Spinal cord (tissue), 10 donors: ENCODE data around the gene SLC27A6. TPM values are rescaled to one million over a fixed set of nuclear protein-coding genes. Genes with fewer than 3 reads are reported as not detected.
A peak's percentile ranks its signal among the peaks of the same experiment; 100 is the strongest.

Source experiments
- DNase-seq, 6 donors: peaks; one replicate each; pipeline versions ENCODE4 v3.0.0 to v3.0.0-alpha.2; 2013 to 2015; ENCODE audit warnings: low spot score in 6 of 6, low read depth in 4 of 6
- H3K27ac ChIP-seq: one replicate; pipeline ENCODE4 v1.5.1; 2013; ENCODE audit warnings: low read depth, low read length, control low read depth
- H3K27me3 ChIP-seq: one replicate; pipeline ENCODE4 v1.6.1; 2013; ENCODE audit warnings: low read length; ENCODE audit not compliant: control insufficient read depth, insufficient read depth
- H3K36me3 ChIP-seq: one replicate; pipeline ENCODE4 v1.6.1; 2013; ENCODE audit warnings: low read length; ENCODE audit not compliant: control insufficient read depth, insufficient read depth
- H3K4me1 ChIP-seq: one replicate; pipeline ENCODE4 v1.6.1; 2013; ENCODE audit warnings: low read length; ENCODE audit not compliant: control insufficient read depth, insufficient read depth
- H3K4me3 ChIP-seq: one replicate; pipeline ENCODE4 v1.5.1; 2013; ENCODE audit warnings: low read depth, low read length, control low read depth
- H3K9me3 ChIP-seq: one replicate; pipeline ENCODE4 v1.6.1; 2013; ENCODE audit warnings: low read length; ENCODE audit not compliant: control insufficient read depth, insufficient read depth
- WGBS: methylation state at CpG from one replicate; pipeline ENCODE4 v1.1.5; 2013; ENCODE audit warnings: missing lambda C conversion rate; ENCODE audit not compliant: insufficient coverage; 5-methylcytosine and 5-hydroxymethylcytosine counted together
- polyA plus RNA-seq, 2 donors: library from polyadenylated mRNA; unstranded; fragments of 120-200 nt; gene quantifications; one replicate each; pipeline ENCODE4 v1.2.1, GENCODE V29; 2013; ENCODE audit not compliant: insufficient read length in 2 of 2
- total RNA-seq, 2 donors: library from RNA; depleted of rRNA in 1 of 2; stranded (reverse); fragments of 120-200 nt in 1 of 2; fragments of >200 nt in 1 of 2; gene quantifications; one replicate each; pipeline versions ENCODE4 v1.2.3 to v1.2.4, GENCODE V29; 2013 to 2014
- donor health status: healthy.

The SLC27A6 gene
- total and polyA plus RNA-seq, 4 donors = 2.0 to 5.6 (median 2.9) TPM

GRCh38 chr5:129074903-129075302, 109.6 kb downstream of the SLC27A6 start:
- Histone ChIP-seq H3K9me3 (no peaks in the 10 kb centered on the region), H3K4me1 (no peaks in the 10 kb centered on the region), H3K27me3 (no peaks in the 10 kb centered on the region), H3K4me3 (no peak overlapping the region), H3K36me3 (no peaks in the 10 kb centered on the region), H3K27ac (no peak overlapping the region)
- DNase-seq = peak in 1 of 6 donors; percentile 20
- no CpG with 5 or more reads among the region's 4 CpGs for WGBS

GRCh38 chr5:129077433-129078075, 112.3 kb downstream of the SLC27A6 start:
- H3K36me3 ChIP-seq = no peaks in the 10 kb centered on the region
- no peaks in the 10 kb centered on the region for H3K27me3 ChIP-seq
- no peak for DNase-seq
- H3K4me1 ChIP-seq = no peaks in the 10 kb centered on the region
- no peak overlapping the region for H3K27ac ChIP-seq
- H3K4me3 ChIP-seq = no peak overlapping the region
- no peaks in the 10 kb centered on the region for H3K9me3 ChIP-seq
- no CpG with 5 or more reads among the region's 3 CpGs for WGBS

GRCh38 chr5:129078247-129078646, 113.0 kb downstream of the SLC27A6 start:
- no peak overlapping the region for H3K4me3 ChIP-seq
- H3K36me3 ChIP-seq = no peaks in the 10 kb centered on the region
- H3K27ac ChIP-seq = no peak overlapping the region
- WGBS = no CpG with 5 or more reads among the region's 1 CpG
- no peaks in the 10 kb centered on the region for H3K9me3 ChIP-seq
- H3K27me3 ChIP-seq = no peaks in the 10 kb centered on the region
- DNase-seq = peak in 1 of 6 donors; percentile 39
- no peaks in the 10 kb centered on the region for H3K4me1 ChIP-seq

GRCh38 chr5:129078660-129079059, 113.4 kb downstream of the SLC27A6 start:
- Histone ChIP-seq H3K36me3 (no peaks in the 10 kb centered on the region), H3K9me3 (no peaks in the 10 kb centered on the region), H3K4me1 (no peaks in the 10 kb centered on the region), H3K4me3 (no peak overlapping the region), H3K27me3 (no peaks in the 10 kb centered on the region), H3K27ac (no peak overlapping the region)
- DNase-seq = no peak
- WGBS = no CpG with 5 or more reads among the region's 3 CpGs

GRCh38 chr5:129079496-129079895, 114.2 kb downstream of the SLC27A6 start:
- Histone ChIP-seq H3K4me1 (no peaks in the 10 kb centered on the region), H3K9me3 (no peaks in the 10 kb centered on the region), H3K4me3 (no peak overlapping the region), H3K36me3 (no peaks in the 10 kb centered on the region), H3K27ac (peak overlapping the region; percentile 29), H3K27me3 (no peaks in the 10 kb centered on the region)
- peak in 1 of 6 donors; percentile 51 for DNase-seq

- H3K27ac ChIP-seq = no peak overlapping the region
- WGBS = 95% methylated on average over 5 of the region's 7 CpGs
Observed at GRCh38 chr5:129080766-129081165, 115.5 kb downstream of the SLC27A6 start.

GRCh38 chr5:129082225-129083136, 117.2 kb downstream of the SLC27A6 start:
- no peaks in the 10 kb centered on the region for H3K36me3 ChIP-seq
- no peaks in the 10 kb centered on the region for H3K4me1 ChIP-seq
- no peaks in the 10 kb centered on the region for H3K27me3 ChIP-seq
- DNase-seq = no peak
- no peaks in the 10 kb centered on the region for H3K9me3 ChIP-seq
- WGBS = 100% methylated on average over 2 of the region's 6 CpGs
- H3K27ac ChIP-seq = no peak overlapping the region
- H3K4me3 ChIP-seq = no peak overlapping the region

More at GRCh38 chr5:129080766-129081165, 115.5 kb downstream of the SLC27A6 start:
- Histone ChIP-seq H3K9me3 (no peaks in the 10 kb centered on the region), H3K27me3 (no peaks in the 10 kb centered on the region), H3K36me3 (no peaks in the 10 kb centered on the region), H3K4me3 (no peak overlapping the region), H3K4me1 (no peaks in the 10 kb centered on the region)
- DNase-seq = no peak

Other genes starting within 250 kb of the SLC27A6 start
- 10 to 100 TPM; 17.5 to 34.9 TPM for gene ISOC1, start 129.3 kb downstream of the SLC27A6 start, total RNA-seq
- 10 to 100 TPM; 41.9 to 55.7 TPM for gene ISOC1, start 129.3 kb downstream of the SLC27A6 start, polyA plus RNA-seq